Stomach smooth muscle (tissue), 2 donors: ENCODE measurements around the gene RAB20.

Experiments
- H3K27ac ChIP-seq: one replicate; pipeline ENCODE4 v1.7.0; 2013; ENCODE audit warnings: mild to moderate bottlenecking, low read length, inconsistent platforms
- H3K27me3 ChIP-seq, 2 donors: one replicate each; pipeline ENCODE4 v1.7.0; 2013; ENCODE audit warnings: low read length in 2 of 2; ENCODE audit not compliant: insufficient read depth in 2 of 2, control insufficient read depth in 1 of 2
- H3K36me3 ChIP-seq, 2 donors: one replicate each; pipeline ENCODE4 v1.7.0; 2013; ENCODE audit warnings: low read length in 2 of 2; ENCODE audit not compliant: control insufficient read depth in 2 of 2, insufficient read depth in 2 of 2
- H3K4me1 ChIP-seq: one replicate; pipeline ENCODE4 v1.7.0; 2013; ENCODE audit warnings: low read length; ENCODE audit not compliant: control insufficient read depth, insufficient read depth
- H3K4me3 ChIP-seq, 2 donors: one replicate each; pipeline ENCODE4 v1.7.0; 2013; ENCODE audit warnings: low read length in 2 of 2
- H3K9ac ChIP-seq, 2 donors: one replicate each; pipeline ENCODE4 v1.7.0; 2013; ENCODE audit warnings: low read length in 2 of 2, mild to moderate bottlenecking in 1 of 2
- H3K9me3 ChIP-seq, 2 donors: one replicate each; pipeline ENCODE4 v1.7.0; 2013; ENCODE audit warnings: low read length in 2 of 2; ENCODE audit not compliant: control insufficient read depth in 2 of 2
- donor health status: healthy.
- donor health status: Pancreatic carcinoma.

RAB20 gene

GRCh38 chr13:110477706-110478245 lies 83.7 kb downstream of the RAB20 start:
- H3K9ac ChIP-seq = no peak overlapping the region
- H3K4me3 ChIP-seq = no peak overlapping the region
- peaks cover 69% of the 10 kb centered on the region in 2 donors for H3K36me3 ChIP-seq
- no peaks in the 10 kb centered on the region for H3K27me3 ChIP-seq
- peaks cover 21% of the 10 kb centered on the region for H3K4me1 ChIP-seq
- H3K9me3 ChIP-seq = no peaks in the 10 kb centered on the region
- H3K27ac ChIP-seq = peak overlapping the region; percentile 55

GRCh38 chr13:110476220-110476617 lies 85.3 kb downstream of the RAB20 start:
- H3K4me1 ChIP-seq = peaks cover 26% of the 10 kb centered on the region
- no peaks in the 10 kb centered on the region for H3K9me3 ChIP-seq
- H3K36me3 ChIP-seq = peaks cover 67 to 68% of the 10 kb centered on the region in 2 donors
- H3K4me3 ChIP-seq = no peak overlapping the region
- no peak overlapping the region for H3K27ac ChIP-seq
- no peaks in the 10 kb centered on the region for H3K27me3 ChIP-seq
- no peak overlapping the region for H3K9ac ChIP-seq

- no peaks in the 10 kb centered on the region for H3K9me3 ChIP-seq
- H3K27me3 ChIP-seq = no peaks in the 10 kb centered on the region
- peaks cover 26% of the 10 kb centered on the region for H3K4me1 ChIP-seq
- H3K9ac ChIP-seq = no peak overlapping the region
- no peak overlapping the region for H3K27ac ChIP-seq
- peaks cover 71 to 72% of the 10 kb centered on the region in 2 donors for H3K36me3 ChIP-seq
- H3K4me3 ChIP-seq = no peak overlapping the region
These were observed 85.8 kb downstream of the RAB20 start for GRCh38 chr13:110475550-110476219.

- Histone ChIP-seq H3K27me3 (no peaks in the 10 kb centered on the region), H3K36me3 (peaks cover 71 to 72% of the 10 kb centered on the region in 2 donors)
These were observed 86.4 kb downstream of the RAB20 start for GRCh38 chr13:110475117-110475516.

GRCh38 chr13:110474713-110475112 lies 86.8 kb downstream of the RAB20 start:
- H3K9ac ChIP-seq = no peak overlapping the region
- no peak overlapping the region for H3K27ac ChIP-seq
- H3K36me3 ChIP-seq = peaks cover 71 to 72% of the 10 kb centered on the region in 2 donors
- H3K4me1 ChIP-seq = peaks cover 16% of the 10 kb centered on the region
- H3K27me3 ChIP-seq = no peaks in the 10 kb centered on the region
- no peak overlapping the region for H3K4me3 ChIP-seq
- H3K9me3 ChIP-seq = no peaks in the 10 kb centered on the region

More at GRCh38 chr13:110475117-110475516, 86.4 kb downstream of the RAB20 start:
- peaks cover 20% of the 10 kb centered on the region for H3K4me1 ChIP-seq
- no peak overlapping the region for H3K27ac ChIP-seq
- H3K9ac ChIP-seq = no peak overlapping the region
- H3K4me3 ChIP-seq = no peak overlapping the region
- no peaks in the 10 kb centered on the region for H3K9me3 ChIP-seq
